ENCODE measurements around the gene GGA3.

- TF ChIP-seq, protein P1, sequence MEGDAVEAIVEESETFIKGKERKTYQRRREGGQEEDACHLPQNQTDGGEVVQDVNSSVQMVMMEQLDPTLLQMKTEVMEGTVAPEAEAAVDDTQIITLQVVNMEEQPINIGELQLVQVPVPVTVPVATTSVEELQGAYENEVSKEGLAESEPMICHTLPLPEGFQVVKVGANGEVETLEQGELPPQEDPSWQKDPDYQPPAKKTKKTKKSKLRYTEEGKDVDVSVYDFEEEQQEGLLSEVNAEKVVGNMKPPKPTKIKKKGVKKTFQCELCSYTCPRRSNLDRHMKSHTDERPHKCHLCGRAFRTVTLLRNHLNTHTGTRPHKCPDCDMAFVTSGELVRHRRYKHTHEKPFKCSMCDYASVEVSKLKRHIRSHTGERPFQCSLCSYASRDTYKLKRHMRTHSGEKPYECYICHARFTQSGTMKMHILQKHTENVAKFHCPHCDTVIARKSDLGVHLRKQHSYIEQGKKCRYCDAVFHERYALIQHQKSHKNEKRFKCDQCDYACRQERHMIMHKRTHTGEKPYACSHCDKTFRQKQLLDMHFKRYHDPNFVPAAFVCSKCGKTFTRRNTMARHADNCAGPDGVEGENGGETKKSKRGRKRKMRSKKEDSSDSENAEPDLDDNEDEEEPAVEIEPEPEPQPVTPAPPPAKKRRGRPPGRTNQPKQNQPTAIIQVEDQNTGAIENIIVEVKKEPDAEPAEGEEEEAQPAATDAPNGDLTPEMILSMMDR (IDR thresholded peaks at IDR 0.05; ENCODE audit: low read depth, low read length, missing input control): peak; percentile 19
- no peak for TF ChIP-seq HNF4G (IDR thresholded peaks at IDR 0.05)
- TF ChIP-seq NR2F2 (IDR thresholded peaks at IDR 0.05): peak; percentile 86
- TF ChIP-seq RXRA (IDR thresholded peaks at IDR 0.05): peak; percentile 58 to 73
- TF ChIP-seq SP1 (IDR thresholded peaks at IDR 0.05): peak; percentile 90
- TF ChIP-seq JUND (IDR thresholded peaks at IDR 0.05): no peak
- TF ChIP-seq REST (IDR thresholded peaks at IDR 0.05): peak; percentile 44
- TF ChIP-seq GABPA (IDR thresholded peaks at IDR 0.05 in 1 of 2, conservative IDR thresholded peaks at IDR 0.05 in 1 of 2): peak in 1 of 2 donors; percentile 77
- peak; percentile 67 for TF ChIP-seq MAX (IDR thresholded peaks at IDR 0.05)
- TF ChIP-seq RAD21 (IDR thresholded peaks at IDR 0.05): no peak
- TF ChIP-seq ZBTB33 (IDR thresholded peaks at IDR 0.05): peak; percentile 97
- peak; percentile 93 for TF ChIP-seq YY1 (IDR thresholded peaks at IDR 0.05)
- no peak for TF ChIP-seq EGR1 (IDR thresholded peaks at IDR 0.05; ENCODE audit: low read depth in 2 of 2)
- no peak for TF ChIP-seq TAF1 (conservative IDR thresholded peaks at IDR 0.05)
Measured at GRCh38 chr17:75289115-75289831, 27.9 kb upstream of the GGA3 start, which contains the start of gene SLC25A19.

All from liver (tissue), 3 donors.